ENCODE data around the gene TP53TG5. TPM values are rescaled to one million over a fixed set of nuclear protein-coding genes. Genes with fewer than 3 reads are reported as not detected.

Gene TP53TG5
- total RNA-seq, 4 donors from 2014 or later: not detected

- H3K4me1 ChIP-seq: peaks cover 0 to 47% (median 12%) of the 10 kb centered on the region in 4 donors
- H3K9me3 ChIP-seq: no peaks in the 10 kb centered on the region
- peak within 1 kb of the TSS; percentile 69 to 97 (median 72) for H3K4me3 ChIP-seq
- TF ChIP-seq POLR2A (IDR thresholded peaks at IDR 0.05) (peak; percentile 93 to 95), CTCF (IDR thresholded peaks at IDR 0.05) (peak; percentile 82 to 98 (median 94))
- H3K36me3 ChIP-seq: peaks cover 0 to 27% (median 0%) of the 10 kb centered on the region in 3 donors
- peak; percentile 95 to 99 (median 99) for DNase-seq
- H3K27ac ChIP-seq: peak within 1 kb of the TSS; percentile 89 to 99 (median 95)
- no peaks in the 10 kb centered on the region for H3K27me3 ChIP-seq
These were observed 15.1 kb downstream of the TP53TG5 start, which contains the start of gene SYS1 for GRCh38 chr20:45362804-45363610. SYS1 (plus strand) TSS chr20:45363156; CDS start chr20:45363532, 376 bp downstream.

- Histone ChIP-seq H3K27me3 (no peaks in the 10 kb centered on the region), H3K9me3 (no peaks in the 10 kb centered on the region), H3K4me1 (peaks cover 0 to 53% (median 7%) of the 10 kb centered on the region in 4 donors), H3K36me3 (peaks cover 0 to 15% (median 0%) of the 10 kb centered on the region in 3 donors), H3K4me3 (no peak overlapping the region), H3K27ac (peak overlapping the region in 1 of 4 donors; percentile 98)
- no peak for DNase-seq
- TF ChIP-seq POLR2A (IDR thresholded peaks at IDR 0.05): no peak
- no peak for TF ChIP-seq CTCF (IDR thresholded peaks at IDR 0.05)
These were observed 16.3 kb downstream of the TP53TG5 start for GRCh38 chr20:45361793-45362192.

GRCh38 chr20:45359406-45360148, 18.5 kb downstream of the TP53TG5 start:
- H3K27ac ChIP-seq: peak overlapping the region; percentile 8 to 80 (median 64)
- H3K27me3 ChIP-seq: no peaks in the 10 kb centered on the region
- no peaks in the 10 kb centered on the region for H3K36me3 ChIP-seq
- H3K9me3 ChIP-seq: no peaks in the 10 kb centered on the region
- DNase-seq: peak in 1 of 3 donors; percentile 56
- TF ChIP-seq CTCF (IDR thresholded peaks at IDR 0.05): no peak
- TF ChIP-seq POLR2A (IDR thresholded peaks at IDR 0.05): no peak
- H3K4me1 ChIP-seq: peaks cover 0 to 53% (median 4%) of the 10 kb centered on the region in 4 donors
- no peak overlapping the region for H3K4me3 ChIP-seq

GRCh38 chr20:45359069-45359405, 19.1 kb downstream of the TP53TG5 start:
- Histone ChIP-seq H3K27ac (peak overlapping the region; percentile 8 to 80 (median 64)), H3K4me1 (peaks cover 0 to 51% (median 3%) of the 10 kb centered on the region in 4 donors), H3K9me3 (no peaks in the 10 kb centered on the region), H3K36me3 (no peaks in the 10 kb centered on the region), H3K27me3 (no peaks in the 10 kb centered on the region), H3K4me3 (no peak overlapping the region)
- DNase-seq: no peak
- TF ChIP-seq POLR2A (IDR thresholded peaks at IDR 0.05) (no peak), CTCF (IDR thresholded peaks at IDR 0.05) (no peak)

- Histone ChIP-seq H3K4me1 (peaks cover 0 to 46% (median 1%) of the 10 kb centered on the region in 4 donors), H3K9me3 (no peaks in the 10 kb centered on the region), H3K36me3 (no peaks in the 10 kb centered on the region), H3K27me3 (no peaks in the 10 kb centered on the region), H3K27ac (peak overlapping the region; percentile 42 to 80 (median 64)), H3K4me3 (no peak overlapping the region)
- no peak for TF ChIP-seq CTCF (IDR thresholded peaks at IDR 0.05)
- no peak for TF ChIP-seq POLR2A (IDR thresholded peaks at IDR 0.05)
- peak in 2 of 3 donors; percentile 30 to 76 for DNase-seq
These were observed 19.6 kb downstream of the TP53TG5 start for GRCh38 chr20:45358282-45359068.

Measured in Peyer's patch (tissue), 4 donors.